Transverse colon (tissue), 4 donors: ENCODE results near the gene ATG5. TPM values are rescaled to one million over a fixed set of nuclear protein-coding genes. Genes with fewer than 3 reads are reported as not detected.

Experiments used
- DNase-seq: peaks from one replicate; pipeline ENCODE4 v3.0.0-alpha.2; 2019
- H3K27ac ChIP-seq, 4 donors: fragments of 200-600 bp; sonication (generic); 2 replicates each; pipeline ENCODE4 v1.5.1; 2016 to 2018; ENCODE audit warnings: inconsistent platforms in 4 of 4
- H3K27me3 ChIP-seq: fragments of 200-600 bp; sonication (generic); 2 replicates; pipeline ENCODE4 v1.5.1; 2017; ENCODE audit warnings: inconsistent platforms
- H3K36me3 ChIP-seq, 4 donors: fragments of 200-600 bp; sonication (generic); 2 replicates each; pipeline ENCODE4 v1.5.1; 2017 to 2019; ENCODE audit warnings: inconsistent platforms in 4 of 4
- H3K4me1 ChIP-seq, 4 donors: fragments of 200-600 bp; sonication (generic); 2 replicates each; pipeline ENCODE4 v1.5.1; 2017 to 2020; ENCODE audit warnings: inconsistent platforms in 4 of 4
- H3K4me3 ChIP-seq, 4 donors: fragments of 200-600 bp; sonication (generic); 1 replicate in 1 of 4; 2 replicates in 3 of 4; pipeline versions ENCODE4 v1.5.1 to v1.6.1; 2017 to 2019; ENCODE audit warnings: inconsistent platforms in 4 of 4
- H3K9me3 ChIP-seq, 2 donors: fragments of 200-600 bp; sonication (generic); 2 replicates each; pipeline ENCODE4 v1.5.1; 2017 to 2019; ENCODE audit warnings: inconsistent platforms in 2 of 2
- CTCF ChIP-seq, 5 experiments: fragments of 200-600 bp in 3 of 5; fragments of 450-650 bp in 2 of 5; sonication (generic) in 3 of 5; IDR thresholded peaks; 1 replicate in 2 of 5; 2 replicates in 3 of 5; pipeline ENCODE4 v1.5.1; 2016 to 2017; ENCODE audit warnings: antibody characterized with exemption in 5 of 5, inconsistent platforms in 3 of 5, mild to moderate bottlenecking in 2 of 5, moderate library complexity in 1 of 5
- EP300 ChIP-seq: sonication (generic); formaldehyde crosslinking; IDR thresholded peaks from one replicate; pipeline ENCODE4 v1.6.1; 2017; ENCODE audit warnings: antibody characterized with exemption, low read depth
- POLR2A ChIP-seq: fragments of 450-650 bp; IDR thresholded peaks from one replicate; pipeline ENCODE4 v1.6.1; 2016; ENCODE audit warnings: antibody characterized with exemption, mild to moderate bottlenecking, moderate library complexity
- POLR2AphosphoS5 ChIP-seq, 3 donors: sonication (generic); formaldehyde crosslinking; IDR thresholded peaks; one replicate each; pipeline ENCODE4 v1.6.1; 2016; ENCODE audit warnings: antibody characterized with exemption in 3 of 3
- WGBS, 2 donors: methylation state at CpG; one replicate each; pipeline ENCODE4 v1.1.5; 2018; ENCODE audit warnings: low coverage in 1 of 2; 5-methylcytosine and 5-hydroxymethylcytosine counted together
- in situ Hi-C, 4 donors: fragments of 200-750 bp; cut with MboI; loops; one replicate each; pipeline versions ENCODE4 v1.15.0 to v1.15.1; 2017; ENCODE audit warnings: low sequenced_read_pairs in 3 of 4, low pct_ligation_motif_present in 1 of 4, low pct_unique_long_range_greater_than_20kb in 1 of 4
- intact Hi-C: fragments of 100-400 bp; cut with DNase I; formaldehyde crosslinking; loops from one replicate; pipeline ENCODE4 v1.15.1; 2023; ENCODE audit warnings: low total_unique reads
- total RNA-seq, 4 donors: library from RNA; depleted of rRNA; stranded (reverse); fragments of >200 nt; gene quantifications; one replicate each; pipeline ENCODE4 v1.1.0, GENCODE V29; 2016

Gene ATG5
- total RNA-seq, 4 donors from 2014 or later: 21.7 to 56.4 (median 44.9) TPM

- H3K36me3 ChIP-seq: peaks cover 0 to 6% (median 0%) of the 10 kb centered on the region in 4 donors
- 71 to 76% methylated on average over 7 of the region's 7 CpGs for WGBS, 2 donors
- H3K4me3 ChIP-seq: no peak overlapping the region
- DNase-seq: no peak
- H3K4me1 ChIP-seq: peaks cover 0 to 8% (median 3%) of the 10 kb centered on the region in 4 donors
- H3K9me3 ChIP-seq: no peaks in the 10 kb centered on the region
- intact Hi-C loops (no loop called here), in situ Hi-C loops (loop anchor here in 1 of 4 donors (10.0 kb wide), 1 partner anchor 90 kb away; no protein-coding TSS in a partner anchor)
- no peaks in the 10 kb centered on the region for H3K27me3 ChIP-seq
- peak overlapping the region in 2 of 4 donors; percentile 13 to 38 for H3K27ac ChIP-seq
- TF ChIP-seq POLR2AphosphoS5 (IDR thresholded peaks at IDR 0.05) (peak in 1 of 3 donors; percentile 36), POLR2A (no peak)
Observed at GRCh38 chr6:106194949-106195921, 130.3 kb downstream of the ATG5 start.

GRCh38 chr6:106192824-106193223 is 132.7 kb downstream of the ATG5 start:
- intact Hi-C loops (no loop called here), in situ Hi-C loops (loop anchor here in 1 of 4 donors (10.0 kb wide), 1 partner anchor 88 kb away; no protein-coding TSS in a partner anchor)
- H3K27me3 ChIP-seq: no peaks in the 10 kb centered on the region
- 66 to 72% methylated on average over 4 of the region's 4 CpGs for WGBS, 2 donors
- H3K4me1 ChIP-seq: peaks cover 0 to 9% (median 1%) of the 10 kb centered on the region in 4 donors
- no peak overlapping the region for H3K27ac ChIP-seq
- H3K36me3 ChIP-seq: peaks cover 0 to 6% (median 0%) of the 10 kb centered on the region in 4 donors
- no peak overlapping the region for H3K4me3 ChIP-seq
- DNase-seq: no peak
- TF ChIP-seq POLR2A (no peak), CTCF (IDR thresholded peaks at IDR 0.05) (no peak), POLR2AphosphoS5 (IDR thresholded peaks at IDR 0.05) (no peak), EP300 (no peak)
- no peaks in the 10 kb centered on the region for H3K9me3 ChIP-seq

- 75 to 81% methylated on average over 1 of the region's 1 CpG for WGBS, 2 donors
- TF ChIP-seq CTCF (IDR thresholded peaks at IDR 0.05) (no peak), POLR2A (no peak), POLR2AphosphoS5 (IDR thresholded peaks at IDR 0.05) (no peak), EP300 (no peak)
- no peak for DNase-seq
- intact Hi-C loops: no loop called here
- no peaks in the 10 kb centered on the region for H3K36me3 ChIP-seq
- H3K4me1 ChIP-seq: peaks cover 0 to 10% (median 2%) of the 10 kb centered on the region in 4 donors
- no peak overlapping the region for H3K4me3 ChIP-seq
- H3K27ac ChIP-seq: no peak overlapping the region
- no peaks in the 10 kb centered on the region for H3K27me3 ChIP-seq
- in situ Hi-C loops: no loop called here
- H3K9me3 ChIP-seq: no peaks in the 10 kb centered on the region
Observed at GRCh38 chr6:106188104-106188794, 137.3 kb downstream of the ATG5 start.

- H3K36me3 ChIP-seq: no peaks in the 10 kb centered on the region
- peaks cover 0 to 10% (median 2%) of the 10 kb centered on the region in 4 donors for H3K4me1 ChIP-seq
- TF ChIP-seq POLR2A (no peak), EP300 (no peak), CTCF (IDR thresholded peaks at IDR 0.05) (no peak), POLR2AphosphoS5 (IDR thresholded peaks at IDR 0.05) (no peak)
- no peaks in the 10 kb centered on the region for H3K27me3 ChIP-seq
- no peak for DNase-seq
- 33 to 65% methylated on average over 1 of the region's 1 CpG for WGBS, 2 donors
- H3K9me3 ChIP-seq: no peaks in the 10 kb centered on the region
- intact Hi-C loops: no loop called here
- H3K4me3 ChIP-seq: no peak overlapping the region
- in situ Hi-C loops: no loop called here
- no peak overlapping the region for H3K27ac ChIP-seq
Observed at GRCh38 chr6:106187424-106187982, 138.1 kb downstream of the ATG5 start.
